Measurements from ENCODE around the gene NRG3. TPM values are rescaled to one million over a fixed set of nuclear protein-coding genes. Genes with fewer than 3 reads are reported as not detected.

NRG3 gene
- total and polyA plus RNA-seq, 2 donors (not counting 1 experiment from before 2014, with no cell fraction given): not detected

GRCh38 chr10:81915504-81915897 lies 40.5 kb downstream of the NRG3 start:
- no peak overlapping the region for H3K9ac ChIP-seq (ENCODE audit: insufficient read depth, low read length)
- DNase-seq (ENCODE audit: low read depth in 2 of 2): no peak
- H3K4me2 ChIP-seq (ENCODE audit: extremely low read depth, insufficient read depth, low read length): no peak overlapping the region
- H3K4me1 ChIP-seq (ENCODE audit: control insufficient read depth, extremely low read depth, insufficient read depth, low read length): no peaks in the 10 kb centered on the region
- H4K20me1 ChIP-seq (ENCODE audit: control insufficient read depth, extremely low read depth, insufficient read depth, low read length): no peaks in the 10 kb centered on the region
- TF ChIP-seq, protein P1, sequence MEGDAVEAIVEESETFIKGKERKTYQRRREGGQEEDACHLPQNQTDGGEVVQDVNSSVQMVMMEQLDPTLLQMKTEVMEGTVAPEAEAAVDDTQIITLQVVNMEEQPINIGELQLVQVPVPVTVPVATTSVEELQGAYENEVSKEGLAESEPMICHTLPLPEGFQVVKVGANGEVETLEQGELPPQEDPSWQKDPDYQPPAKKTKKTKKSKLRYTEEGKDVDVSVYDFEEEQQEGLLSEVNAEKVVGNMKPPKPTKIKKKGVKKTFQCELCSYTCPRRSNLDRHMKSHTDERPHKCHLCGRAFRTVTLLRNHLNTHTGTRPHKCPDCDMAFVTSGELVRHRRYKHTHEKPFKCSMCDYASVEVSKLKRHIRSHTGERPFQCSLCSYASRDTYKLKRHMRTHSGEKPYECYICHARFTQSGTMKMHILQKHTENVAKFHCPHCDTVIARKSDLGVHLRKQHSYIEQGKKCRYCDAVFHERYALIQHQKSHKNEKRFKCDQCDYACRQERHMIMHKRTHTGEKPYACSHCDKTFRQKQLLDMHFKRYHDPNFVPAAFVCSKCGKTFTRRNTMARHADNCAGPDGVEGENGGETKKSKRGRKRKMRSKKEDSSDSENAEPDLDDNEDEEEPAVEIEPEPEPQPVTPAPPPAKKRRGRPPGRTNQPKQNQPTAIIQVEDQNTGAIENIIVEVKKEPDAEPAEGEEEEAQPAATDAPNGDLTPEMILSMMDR (conservative IDR thresholded peaks at IDR 0.05 in 1 of 2, IDR thresholded peaks at IDR 0.05 in 1 of 2; ENCODE audit: low read depth in 1 of 2, low read length in 2 of 2): no peak
- no peak for TF ChIP-seq EZH2 (IDR thresholded peaks at IDR 0.05; ENCODE audit: low read length, missing control alignments)
- no peaks in the 10 kb centered on the region for H3K9me3 ChIP-seq (ENCODE audit: control insufficient read depth, insufficient read depth, low read depth, low read length)
- no peak overlapping the region for H3K27ac ChIP-seq (ENCODE audit: insufficient read depth, low read length)
- H2AFZ ChIP-seq (ENCODE audit: low read length): no peak overlapping the region
- no peak overlapping the region for H3K4me3 ChIP-seq (replicated peaks in 1 of 4; ENCODE audit: control extremely low read depth in 1 of 4, insufficient read depth in 1 of 4, low read depth in 3 of 4, low read length in 4 of 4)
- H3K36me3 ChIP-seq (ENCODE audit: control insufficient read depth, insufficient read depth, low read length): no peaks in the 10 kb centered on the region
- H3K27me3 ChIP-seq (ENCODE audit: control insufficient read depth, insufficient read depth, low read length): no peaks in the 10 kb centered on the region
- H3K79me2 ChIP-seq (ENCODE audit: control insufficient read depth, insufficient read depth, low read length): no peaks in the 10 kb centered on the region

- Histone ChIP-seq H3K9me3 (ENCODE audit: control insufficient read depth, insufficient read depth, low read depth, low read length) (no peaks in the 10 kb centered on the region), H4K20me1 (ENCODE audit: control insufficient read depth, extremely low read depth, insufficient read depth, low read length) (no peaks in the 10 kb centered on the region), H3K4me3 (replicated peaks in 1 of 4; ENCODE audit: control extremely low read depth in 1 of 4, insufficient read depth in 1 of 4, low read depth in 3 of 4, low read length in 4 of 4) (no peak overlapping the region), H3K9ac (ENCODE audit: insufficient read depth, low read length) (no peak overlapping the region), H3K4me1 (ENCODE audit: control insufficient read depth, extremely low read depth, insufficient read depth, low read length) (no peaks in the 10 kb centered on the region), H3K27ac (ENCODE audit: insufficient read depth, low read length) (no peak overlapping the region), H3K4me2 (ENCODE audit: extremely low read depth, insufficient read depth, low read length) (no peak overlapping the region), H3K79me2 (ENCODE audit: control insufficient read depth, insufficient read depth, low read length) (no peaks in the 10 kb centered on the region), H2AFZ (ENCODE audit: low read length) (no peak overlapping the region), H3K36me3 (ENCODE audit: control insufficient read depth, insufficient read depth, low read length) (no peaks in the 10 kb centered on the region), H3K27me3 (ENCODE audit: control insufficient read depth, insufficient read depth, low read length) (no peaks in the 10 kb centered on the region)
- no peak for DNase-seq (ENCODE audit: low read depth in 2 of 2)
- TF ChIP-seq, protein P1 (conservative IDR thresholded peaks at IDR 0.05 in 1 of 2, IDR thresholded peaks at IDR 0.05 in 1 of 2; ENCODE audit: low read depth in 1 of 2, low read length in 2 of 2): no peak
- TF ChIP-seq EZH2 (IDR thresholded peaks at IDR 0.05; ENCODE audit: low read length, missing control alignments): no peak
Measured at GRCh38 chr10:81917666-81918065, 42.7 kb downstream of the NRG3 start.

DNA sequence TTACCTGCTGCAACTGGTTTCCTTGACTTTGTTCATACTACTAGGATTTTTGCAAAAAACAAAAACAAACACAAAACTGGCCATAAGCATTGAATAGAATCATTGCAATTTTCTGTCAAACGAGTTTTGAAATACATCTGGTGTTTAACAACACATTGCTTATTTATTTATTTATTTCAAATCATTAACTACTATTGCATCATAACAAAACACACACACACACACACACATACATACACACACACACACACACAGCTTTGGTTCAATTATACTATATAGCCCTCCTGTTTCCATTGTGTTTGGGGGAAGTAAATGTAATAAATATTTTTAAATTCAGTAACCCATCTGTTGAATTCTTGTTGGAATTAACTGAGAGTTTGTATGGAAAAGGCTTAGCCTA lies 43.8 kb downstream of the NRG3 start:
- no peaks in the 10 kb centered on the region for H3K36me3 ChIP-seq (ENCODE audit: control insufficient read depth, insufficient read depth, low read length)
- H3K4me2 ChIP-seq (ENCODE audit: extremely low read depth, insufficient read depth, low read length): no peak overlapping the region
- H3K9me3 ChIP-seq (ENCODE audit: control insufficient read depth, insufficient read depth, low read depth, low read length): no peaks in the 10 kb centered on the region
- H2AFZ ChIP-seq (ENCODE audit: low read length): no peak overlapping the region
- no peaks in the 10 kb centered on the region for H3K27me3 ChIP-seq (ENCODE audit: control insufficient read depth, insufficient read depth, low read length)
- H3K9ac ChIP-seq (ENCODE audit: insufficient read depth, low read length): no peak overlapping the region
- no peak overlapping the region for H3K4me3 ChIP-seq (replicated peaks in 1 of 4; ENCODE audit: control extremely low read depth in 1 of 4, insufficient read depth in 1 of 4, low read depth in 3 of 4, low read length in 4 of 4)
- no peaks in the 10 kb centered on the region for H4K20me1 ChIP-seq (ENCODE audit: control insufficient read depth, extremely low read depth, insufficient read depth, low read length)
- H3K4me1 ChIP-seq (ENCODE audit: control insufficient read depth, extremely low read depth, insufficient read depth, low read length): no peaks in the 10 kb centered on the region
- H3K27ac ChIP-seq (ENCODE audit: insufficient read depth, low read length): no peak overlapping the region
- no peak for DNase-seq (ENCODE audit: low read depth in 2 of 2)
- H3K79me2 ChIP-seq (ENCODE audit: control insufficient read depth, insufficient read depth, low read length): no peaks in the 10 kb centered on the region
- TF ChIP-seq, protein P1 (conservative IDR thresholded peaks at IDR 0.05 in 1 of 2, IDR thresholded peaks at IDR 0.05 in 1 of 2; ENCODE audit: low read depth in 1 of 2, low read length in 2 of 2): no peak
- no peak for TF ChIP-seq EZH2 (IDR thresholded peaks at IDR 0.05; ENCODE audit: low read length, missing control alignments)

Data from fibroblast of lung (primary cell).